ENCODE data around the gene RYR2.

The RYR2 gene

DNA sequence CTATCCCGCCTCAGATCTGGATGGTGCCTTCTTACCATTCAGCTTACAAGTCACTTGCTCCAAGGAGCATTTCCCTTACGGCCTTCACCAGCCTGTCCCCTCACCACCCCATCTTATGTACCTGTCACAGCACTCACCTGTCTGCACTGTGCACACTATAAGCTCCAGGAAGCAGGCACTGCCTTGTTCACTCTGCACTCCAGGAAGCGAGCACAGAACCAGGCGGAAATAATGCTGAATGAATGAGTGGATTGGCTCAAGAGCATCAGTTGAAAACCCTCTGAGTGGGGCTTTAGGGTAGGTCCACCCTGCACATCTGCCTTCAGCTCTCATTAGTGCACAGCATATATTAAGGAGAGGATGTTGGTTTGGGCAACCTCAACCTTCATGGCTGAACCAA, 8.9 kb upstream of the RYR2 start:
- DNase-seq: no peak

DNA sequence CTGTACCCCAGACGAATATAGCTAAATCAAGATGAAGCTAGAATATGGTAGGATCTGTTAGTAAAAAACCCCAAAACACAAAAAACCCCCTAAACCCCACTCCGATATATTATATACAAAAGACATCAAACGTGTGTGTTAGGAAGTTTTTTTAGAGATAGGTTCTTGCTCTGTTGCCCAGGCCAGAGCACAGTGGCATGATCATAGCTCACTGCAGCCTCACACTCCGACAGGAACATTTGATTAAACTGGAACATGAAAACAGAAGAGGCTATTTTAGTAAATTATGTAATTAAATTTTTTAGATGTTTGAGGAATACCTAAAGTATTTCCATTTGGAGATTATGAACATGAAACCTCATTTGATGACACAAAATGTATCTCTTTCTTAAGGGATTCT, 8.2 kb upstream of the RYR2 start:
- DNase-seq: no peak

DNA sequence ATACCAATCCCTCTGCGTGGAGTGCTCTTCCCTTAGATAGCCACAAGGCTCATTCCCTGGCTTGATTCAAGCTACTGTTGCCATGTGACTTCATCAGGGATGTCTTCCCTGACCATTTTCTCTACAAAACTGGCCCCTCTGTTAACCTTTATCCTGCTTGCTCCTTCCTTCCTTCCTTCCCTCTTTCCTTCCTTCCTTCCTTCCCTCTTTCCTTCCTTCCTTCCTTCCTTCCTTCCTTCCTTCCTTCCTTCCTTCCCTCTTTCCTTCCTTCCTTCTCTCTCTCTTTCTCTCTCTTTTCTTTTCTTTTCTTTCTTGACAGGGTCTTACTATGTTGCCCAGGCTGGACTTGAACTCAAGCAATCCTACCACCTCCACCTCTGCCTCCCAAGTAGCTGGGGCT, 6.2 kb upstream of the RYR2 start:
- no peak for DNase-seq

DNA sequence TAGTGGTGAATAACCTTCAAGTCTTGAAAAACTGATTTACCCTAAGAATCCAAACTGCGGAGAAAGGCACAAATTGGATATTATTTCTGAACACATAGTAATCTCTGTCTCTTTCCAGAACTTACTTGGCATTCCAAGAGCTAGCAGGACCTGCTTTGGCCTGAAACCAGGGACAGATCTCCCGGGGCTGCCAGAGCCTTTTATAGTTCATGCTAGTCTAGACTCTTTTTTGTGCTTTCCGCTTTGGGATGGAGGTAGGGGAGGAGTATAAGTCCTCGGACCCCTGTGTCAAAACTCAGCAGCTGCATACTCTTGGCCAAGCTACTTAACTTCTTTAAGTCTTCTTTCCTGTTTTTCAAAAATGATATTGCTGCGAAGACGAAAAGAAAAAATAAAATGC, 3.8 kb upstream of the RYR2 start:
- DNase-seq: no peak

DNA sequence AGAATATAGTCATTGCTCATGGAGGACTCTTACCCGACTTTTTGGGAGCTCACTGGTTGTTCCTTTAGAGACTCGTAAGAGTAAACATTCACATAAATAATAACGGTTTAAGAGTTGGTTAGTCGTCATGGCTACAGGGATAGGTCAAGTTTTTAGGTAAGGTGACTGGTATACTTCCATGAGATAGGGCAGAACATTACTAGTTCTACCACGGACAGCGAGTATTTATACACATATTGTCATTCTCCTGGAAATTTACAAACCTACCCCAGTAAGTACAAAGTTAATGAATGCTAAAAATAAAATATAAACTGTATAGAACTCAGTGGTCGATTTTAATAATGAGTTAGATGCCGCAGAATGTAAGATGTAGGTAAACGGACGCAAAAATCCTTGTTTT, 1.2 kb upstream of the RYR2 start:
- no peak for DNase-seq

DNA sequence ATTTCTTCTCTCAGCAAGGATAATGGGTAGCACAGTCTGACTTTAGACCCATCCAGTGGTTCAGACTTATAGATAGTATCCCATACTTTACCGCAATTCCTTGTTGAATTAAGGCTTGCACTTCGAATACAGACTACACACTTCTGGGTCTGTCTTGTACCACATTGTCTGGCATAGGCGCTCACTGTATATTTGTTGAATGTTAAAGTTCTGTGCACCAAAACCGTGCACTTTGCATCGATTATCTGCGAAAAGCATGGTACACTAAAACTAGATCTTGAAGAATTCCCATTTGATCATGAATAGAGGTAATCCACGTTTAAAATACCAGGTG, 556 bp upstream of the RYR2 start:
- DNase-seq: no peak

DNA sequence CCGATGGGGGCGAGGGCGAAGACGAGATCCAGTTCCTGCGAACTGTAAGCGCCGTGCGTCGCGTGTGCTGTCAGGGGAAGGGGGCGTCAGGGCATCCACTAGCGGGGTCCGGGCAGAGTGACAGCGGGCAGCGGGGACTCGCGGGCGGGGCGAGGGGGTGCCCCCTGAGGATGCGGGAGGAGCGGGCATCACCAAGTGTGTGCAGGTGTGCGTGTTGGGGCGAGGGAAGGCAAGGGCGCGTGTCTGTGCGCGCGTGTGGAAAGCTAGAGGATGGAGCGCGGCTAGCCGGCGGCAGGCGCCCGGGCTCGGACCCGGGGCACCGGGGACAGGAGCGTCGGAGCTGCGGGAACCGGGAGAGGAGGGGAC, 525 bp downstream of the RYR2 start:
- no peak for DNase-seq

DNA sequence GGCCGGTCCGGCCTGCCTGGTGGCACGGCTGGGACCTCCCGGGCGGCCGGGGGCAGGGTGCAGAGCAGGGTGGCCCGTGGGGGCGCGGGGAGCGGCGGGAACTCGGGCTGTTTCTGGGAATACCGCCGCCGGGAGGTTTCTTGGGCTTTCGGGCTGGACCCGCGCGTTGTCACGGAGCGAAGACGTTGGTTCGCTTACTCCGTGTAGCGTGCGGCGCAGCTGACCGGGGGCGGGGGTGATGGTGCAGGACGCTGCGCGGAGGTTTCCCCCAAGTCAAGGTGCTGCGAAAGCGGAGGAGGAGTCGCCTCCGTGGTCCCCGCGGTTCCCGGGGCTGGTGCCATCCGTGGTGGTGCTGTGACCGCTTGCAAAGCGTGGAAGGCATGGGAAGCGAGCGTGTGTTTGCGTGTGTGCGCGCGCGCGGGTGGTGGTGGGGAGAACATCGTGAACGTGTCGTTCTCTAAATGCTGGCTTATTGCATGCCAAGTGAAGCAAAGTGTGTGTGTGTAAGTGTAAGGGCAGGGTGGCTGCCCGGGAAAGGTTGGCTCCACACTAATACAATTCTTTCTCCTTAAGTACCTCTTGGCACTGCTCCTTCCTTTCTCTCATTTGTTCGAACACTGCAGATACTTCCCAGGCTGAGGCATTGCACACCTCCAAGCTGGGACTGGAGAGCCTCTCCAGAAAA, 1.1 kb downstream of the RYR2 start:
- DNase-seq: no peak

DNA sequence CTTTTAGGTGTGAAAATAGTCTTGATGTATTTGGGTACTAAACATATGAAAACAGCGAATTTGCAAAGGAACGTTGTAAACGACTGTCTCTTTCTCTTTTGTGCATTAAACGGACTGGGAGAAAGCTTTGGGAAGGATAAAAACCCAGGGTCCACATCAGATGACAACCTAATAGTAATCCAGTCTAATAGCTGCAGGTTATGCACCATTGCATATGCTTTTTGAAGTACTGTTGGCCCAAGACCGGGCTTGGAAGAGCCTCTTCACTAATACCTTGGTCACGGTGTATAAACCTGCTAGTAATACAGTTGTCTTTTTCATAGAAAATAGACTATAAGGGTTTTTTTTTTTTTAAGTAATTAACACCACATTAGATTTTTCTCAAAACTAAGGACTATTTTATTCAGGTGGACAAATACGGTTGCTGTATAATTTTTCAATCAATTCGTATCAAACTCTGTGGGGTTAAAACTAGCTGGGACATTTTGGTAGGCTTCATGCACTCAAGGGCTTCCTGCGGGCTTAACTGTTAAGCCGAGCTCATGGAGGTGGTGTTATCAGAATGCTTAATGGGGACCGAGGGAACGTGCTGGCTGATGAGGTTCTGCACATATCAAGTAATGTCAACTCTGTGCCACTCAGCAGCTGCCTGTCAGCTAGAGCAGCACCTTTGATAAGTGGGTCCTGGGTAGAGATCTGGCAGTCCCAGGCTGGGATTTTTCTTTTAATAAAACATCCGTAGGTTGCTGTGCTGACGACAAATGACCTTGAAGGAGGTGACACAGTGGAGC, 2.1 kb downstream of the RYR2 start:
- no peak for DNase-seq

DNA sequence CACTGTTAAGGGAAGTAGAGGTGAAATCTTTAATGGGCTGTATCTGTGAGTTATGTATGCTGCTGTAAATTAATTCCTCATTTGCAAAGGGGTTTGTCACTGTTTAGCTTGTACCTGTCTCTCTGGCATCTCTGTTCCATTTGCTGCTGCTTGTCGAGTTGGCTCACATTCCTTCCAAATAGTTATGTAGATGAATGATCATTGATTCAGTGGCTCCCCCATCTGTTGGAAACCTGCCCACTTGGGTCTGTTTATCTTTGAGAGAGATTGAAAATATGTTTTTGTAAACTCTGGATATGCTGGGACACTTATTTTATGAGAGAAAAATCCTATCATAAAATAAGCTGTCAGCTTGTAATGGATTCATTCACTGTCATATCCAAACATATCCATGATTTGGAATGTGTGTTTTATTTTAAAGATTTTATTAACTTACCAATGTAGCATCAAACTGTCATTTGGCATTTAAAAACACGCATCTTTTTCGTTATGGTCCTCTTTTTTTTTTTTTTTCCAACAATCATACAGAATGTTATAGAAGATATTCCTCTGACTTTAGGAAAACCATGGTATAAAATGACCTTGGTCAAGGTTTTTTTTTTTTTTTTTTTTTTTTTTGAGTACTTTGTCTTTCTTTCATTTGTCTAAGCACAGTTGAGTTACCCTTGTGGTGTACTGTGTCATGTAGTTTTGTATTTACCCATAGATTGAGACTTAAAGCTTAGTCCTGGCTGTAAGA, 3.5 kb downstream of the RYR2 start:
- DNase-seq: no peak

DNA sequence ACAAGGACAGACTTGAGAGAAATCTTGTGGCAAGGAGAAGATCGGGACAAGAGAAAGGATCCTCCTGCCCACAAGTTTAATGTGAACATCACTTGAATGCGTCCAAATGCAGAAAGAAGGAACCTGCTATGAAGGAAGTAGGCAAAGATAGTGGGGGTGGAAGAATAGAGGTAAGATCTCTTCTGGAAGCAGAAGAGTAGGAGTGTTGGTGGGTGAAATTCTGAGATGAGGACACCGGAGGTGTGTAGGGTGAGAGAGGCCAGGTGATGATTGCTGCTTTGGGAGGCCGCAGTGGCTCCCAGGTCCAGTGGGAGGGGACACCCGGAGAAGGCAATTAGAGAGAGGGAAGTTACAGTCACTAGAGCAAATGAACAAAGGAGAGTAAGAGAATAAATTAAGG, 6.8 kb downstream of the RYR2 start:
- DNase-seq: no peak

DNA sequence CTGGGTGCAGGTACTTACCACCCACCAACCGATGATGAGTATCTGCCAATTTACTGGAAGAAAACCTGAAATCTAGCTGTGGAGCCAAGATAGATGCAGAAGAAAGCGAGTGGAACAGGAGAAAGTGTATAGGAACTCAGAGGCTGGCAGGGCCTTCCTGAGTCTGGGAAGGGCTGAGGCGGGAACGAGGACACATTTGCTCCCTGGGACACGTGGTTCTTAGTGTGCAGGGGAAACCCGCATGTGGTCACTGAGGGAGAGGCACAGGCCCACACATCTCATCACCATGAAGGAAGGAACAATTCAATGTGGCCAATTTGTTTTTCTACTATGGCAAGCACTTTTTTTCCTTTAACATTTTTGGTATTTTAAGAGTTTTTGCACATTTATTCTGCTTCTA, 8.2 kb downstream of the RYR2 start:
- no peak for DNase-seq

DNA sequence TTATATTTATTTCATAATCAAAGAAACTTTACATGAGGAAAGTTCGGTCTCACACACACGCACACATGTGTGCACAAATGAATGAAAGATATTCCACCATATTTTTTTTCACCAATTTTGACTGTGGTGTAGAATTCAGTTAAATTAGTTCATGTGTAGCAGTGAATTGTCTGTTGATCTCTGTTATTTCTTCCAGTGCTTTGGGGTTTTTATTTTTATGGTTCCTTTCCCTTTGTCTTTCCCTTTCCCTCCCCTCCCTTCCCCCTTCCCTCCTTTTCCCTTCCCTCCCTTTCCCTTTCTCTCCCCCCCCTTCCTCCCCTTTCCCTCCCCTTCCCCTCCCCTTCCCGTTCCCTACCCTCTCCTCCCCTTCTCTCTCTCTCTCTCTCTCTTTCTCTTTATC, 8.9 kb downstream of the RYR2 start:
- DNase-seq: no peak

DNA sequence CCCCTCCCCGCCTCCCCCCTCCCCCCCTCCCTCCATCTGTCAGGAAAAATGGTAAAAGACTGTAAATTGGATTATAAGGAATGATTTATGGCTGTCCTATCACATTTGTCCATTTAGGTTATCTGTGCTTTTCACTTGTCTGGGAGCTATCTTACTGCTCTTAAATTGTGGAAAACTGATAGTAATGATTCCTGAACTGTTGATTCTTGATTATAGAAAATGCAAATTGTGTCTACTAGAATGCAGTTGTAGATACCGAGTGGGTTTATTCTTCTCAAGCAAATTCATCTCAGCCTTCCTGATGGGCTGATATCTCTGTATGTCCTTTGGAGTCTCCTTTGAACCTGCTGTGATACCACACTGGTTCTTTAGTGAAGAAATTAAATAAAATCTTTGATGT, 12.3 kb downstream of the RYR2 start:
- DNase-seq: no peak

DNA sequence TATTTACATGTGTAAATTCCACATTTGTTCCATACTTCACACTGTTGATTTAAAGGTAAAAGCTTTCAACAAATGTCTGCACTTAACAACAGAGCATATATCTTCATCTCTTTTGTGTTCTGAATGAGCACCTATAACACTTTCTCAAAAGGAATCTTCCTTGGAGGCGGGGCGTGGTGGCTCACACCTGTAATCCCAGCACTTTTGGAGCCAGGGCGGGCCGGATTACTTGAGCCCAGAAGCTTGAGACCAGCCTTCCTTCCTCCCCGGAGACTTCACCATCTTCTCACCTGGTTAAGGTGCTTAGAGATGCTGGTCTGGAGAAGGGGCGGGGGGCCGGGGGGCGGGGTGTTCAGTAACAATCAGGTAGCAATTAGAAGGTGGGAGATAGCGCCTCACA, 16.5 kb downstream of the RYR2 start:
- no peak for DNase-seq

DNA sequence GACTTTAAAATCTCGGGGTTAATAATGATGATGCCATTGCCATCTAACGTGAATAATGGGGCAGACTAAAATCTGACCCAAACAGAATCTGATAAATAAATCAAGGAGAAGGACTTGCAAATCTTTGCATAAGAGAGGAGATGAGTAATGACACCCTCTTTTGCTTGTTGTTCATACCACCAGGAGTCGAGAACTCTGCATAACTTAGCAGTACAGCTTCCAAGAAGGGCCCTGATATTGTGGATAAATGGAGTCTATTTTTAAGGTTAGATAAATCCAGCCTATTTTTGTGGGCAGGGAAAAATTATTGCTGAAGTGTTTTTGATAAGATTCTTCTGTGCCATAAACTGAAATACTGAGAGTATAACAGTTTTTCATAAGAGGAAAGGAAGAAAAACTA, 17.3 kb downstream of the RYR2 start:
- no peak for DNase-seq

DNA sequence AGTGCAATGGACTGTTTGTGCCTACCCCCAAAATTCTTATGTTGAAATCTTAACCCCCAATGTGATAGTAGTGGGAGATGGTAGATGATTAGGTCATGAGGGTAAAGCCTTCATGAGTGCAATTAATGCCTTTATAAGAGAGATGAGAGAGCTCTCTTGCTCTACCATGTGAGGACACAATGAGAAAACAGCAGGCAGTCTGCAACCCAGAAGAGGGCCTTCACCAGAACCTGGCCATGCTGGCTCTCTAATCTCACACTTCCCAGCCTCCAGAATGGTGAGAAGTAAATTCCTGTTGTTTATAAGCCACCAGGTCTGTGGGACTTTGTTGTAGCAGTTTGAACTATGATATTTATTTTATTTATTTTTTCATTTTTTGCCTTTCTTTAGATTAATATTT, 21.0 kb downstream of the RYR2 start:
- DNase-seq: no peak

DNA sequence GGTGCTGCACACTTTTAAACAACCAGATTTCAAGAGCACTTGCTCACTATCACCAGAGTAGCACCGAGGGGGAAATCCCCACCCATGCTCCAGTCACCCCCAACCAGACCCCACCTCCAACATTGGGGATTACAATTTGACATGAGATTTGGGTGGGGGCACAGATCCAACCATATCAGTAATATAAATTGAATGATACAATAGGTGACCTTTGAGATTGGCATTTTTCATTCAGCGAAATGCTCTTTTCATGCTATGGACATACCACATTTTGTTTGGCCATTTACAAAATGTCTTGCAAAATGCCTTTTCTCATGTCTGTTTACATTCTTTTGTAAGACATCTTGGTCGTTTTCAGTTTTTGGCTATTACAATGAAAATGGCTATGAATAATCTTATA, 23.9 kb downstream of the RYR2 start:
- no peak for DNase-seq

DNA sequence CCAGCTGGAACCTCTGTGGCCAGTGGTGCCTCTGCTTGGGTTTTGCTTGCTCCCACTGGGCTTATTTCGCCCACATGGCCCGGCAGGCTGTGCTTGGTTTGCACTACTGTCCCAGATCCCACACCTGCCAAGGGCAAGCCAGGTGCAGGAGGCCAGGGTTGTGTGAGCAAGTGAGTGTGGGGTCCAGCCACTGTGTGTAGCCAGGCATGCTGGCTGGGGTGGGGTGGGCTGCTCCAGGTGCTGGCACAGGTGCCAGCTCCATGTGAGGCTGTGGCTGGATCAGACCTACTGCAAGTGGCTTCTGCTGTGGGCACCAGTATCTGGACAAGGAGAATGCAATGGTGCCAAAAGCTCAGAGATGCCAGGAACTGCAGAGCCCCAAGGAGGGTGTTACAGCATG, 28.5 kb downstream of the RYR2 start:
- no peak for DNase-seq

DNA sequence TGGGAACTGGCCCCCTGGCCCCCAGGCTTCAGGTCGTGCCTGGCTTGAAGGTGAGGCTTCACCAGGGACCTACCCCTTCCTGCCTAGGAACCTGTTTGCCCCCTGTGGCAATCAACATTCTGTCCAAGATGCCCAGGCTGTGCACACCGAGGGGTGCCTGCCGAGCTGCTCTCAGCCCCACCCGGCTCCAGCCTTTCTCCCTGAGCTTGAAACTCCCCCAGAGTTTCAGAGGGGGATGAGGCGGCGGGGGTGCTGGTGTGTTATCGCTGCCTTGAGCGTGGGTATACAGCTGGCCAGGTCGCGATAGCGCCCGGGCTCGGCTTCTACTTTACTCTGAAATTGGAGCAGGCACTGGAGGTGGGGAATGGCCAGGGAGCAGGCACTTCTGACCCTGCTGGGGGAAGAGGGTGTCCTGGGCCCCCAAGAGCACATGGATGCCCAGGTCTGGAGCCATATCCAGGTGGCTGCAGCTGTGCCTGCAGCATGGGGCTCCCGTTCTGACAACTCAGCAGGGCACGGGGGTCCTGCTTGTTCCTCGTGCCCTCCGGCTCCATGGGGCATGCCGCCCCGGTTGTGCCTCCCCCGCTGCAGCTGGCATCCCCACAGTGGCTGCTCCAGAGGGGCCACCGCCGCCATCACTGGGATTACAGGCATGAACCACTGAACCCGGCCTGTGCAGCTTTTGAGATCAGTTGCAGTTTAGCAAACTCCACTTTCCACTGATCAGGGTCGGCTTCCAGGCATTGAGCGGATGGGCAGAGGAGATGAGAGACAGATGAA, 29.8 kb downstream of the RYR2 start:
- DNase-seq: no peak

DNA sequence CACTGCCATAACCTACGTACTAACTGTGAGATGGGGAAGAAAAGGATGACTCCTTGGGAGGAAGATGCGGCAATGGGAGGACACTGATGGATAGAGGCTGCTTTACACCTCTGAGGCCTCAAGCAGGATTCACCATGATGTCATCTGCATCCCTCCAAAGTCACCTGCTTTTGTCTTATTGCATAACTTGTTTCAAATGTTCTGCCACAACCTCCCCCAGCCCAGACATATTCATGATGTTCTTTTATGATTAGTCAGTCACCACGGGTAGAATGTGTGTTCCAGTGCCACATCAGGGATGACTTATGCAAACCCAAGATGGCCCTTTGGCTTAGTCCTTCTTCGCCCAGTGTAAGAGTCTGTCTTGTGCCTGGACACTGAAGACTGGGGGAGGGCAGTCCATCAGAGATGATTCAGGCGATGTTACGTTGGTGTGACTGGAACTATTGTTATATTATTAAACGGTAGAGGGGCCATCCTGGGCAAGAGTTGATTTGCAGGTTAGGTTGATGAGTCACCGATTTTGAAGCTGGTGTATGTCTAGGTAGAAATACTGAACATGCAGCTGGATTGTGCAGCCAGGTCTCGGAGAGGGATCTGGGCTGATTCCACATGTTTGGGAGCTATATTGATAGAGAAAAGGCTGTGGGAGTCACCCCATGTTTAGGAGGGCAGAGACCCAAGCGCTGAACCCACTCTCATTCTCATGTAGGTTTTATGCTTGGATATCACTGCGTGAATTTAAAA, 32.6 kb downstream of the RYR2 start:
- DNase-seq: no peak

DNA sequence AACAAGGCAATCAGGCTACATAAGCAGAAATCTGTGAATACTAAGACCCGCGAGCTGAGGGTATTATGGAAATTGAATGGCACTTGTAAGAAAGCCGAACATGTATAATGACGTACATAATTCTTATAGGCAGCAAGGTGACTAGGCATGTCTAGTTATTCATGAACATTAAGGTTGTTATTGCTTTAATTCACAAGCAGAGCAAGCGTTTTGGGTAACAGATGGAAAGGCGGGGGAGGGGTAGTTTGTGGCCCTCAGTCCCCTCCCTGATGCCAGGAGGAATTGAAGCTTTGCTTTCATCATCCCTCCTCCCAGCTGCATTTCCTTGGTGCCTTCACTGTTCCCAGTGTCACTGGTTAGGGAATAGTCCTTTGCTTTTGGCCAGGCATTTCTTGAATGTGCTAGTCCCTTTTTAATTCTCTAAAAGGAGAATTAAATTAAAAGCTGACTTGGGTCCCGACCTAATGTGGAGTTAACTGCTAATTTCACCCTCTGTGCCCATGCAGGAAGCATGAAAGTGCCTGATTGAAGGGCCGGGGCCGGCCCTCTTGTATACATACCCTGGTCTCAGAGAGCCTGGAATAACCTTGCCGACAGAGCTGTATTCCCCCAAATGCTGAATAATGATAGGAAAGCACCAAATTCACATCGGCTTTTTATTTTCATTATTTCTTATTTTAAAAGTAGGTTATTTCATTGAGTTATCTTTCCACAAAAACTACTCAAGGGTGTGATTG, 42.5 kb downstream of the RYR2 start:
- no peak for DNase-seq

Data from activated effector memory CD4-positive, alpha-beta T cell treated with anti-CD3 and anti-CD28 coated beads, Interleukin-2, amount 50 U/mL, for 16 hours (primary cell).